Measurements from ENCODE around the gene MYCL.

Gene MYCL

GRCh38 chr1:39901714-39902459 lies at the start of gene MYCL:
Gene MYCL (minus strand): TSS chr1:39901917. CDS start chr1:39901434, 483 bp downstream.
- peak; percentile 90 to 99 for DNase-seq

GRCh38 chr1:39949891-39950290 lies 48.2 kb upstream of the MYCL start:
- DNase-seq: no peak

- no peak for DNase-seq
Measured at GRCh38 chr1:39947260-39947659, 45.5 kb upstream of the MYCL start.

GRCh38 chr1:39946216-39946615 lies 44.5 kb upstream of the MYCL start:
- no peak for DNase-seq

GRCh38 chr1:39944410-39945112 lies 42.8 kb upstream of the MYCL start:
- DNase-seq: no peak

GRCh38 chr1:39943471-39944290 lies 42.0 kb upstream of the MYCL start:
- no peak for DNase-seq

GRCh38 chr1:39940980-39941871 lies 39.5 kb upstream of the MYCL start:
- DNase-seq: no peak

- DNase-seq: no peak
Measured at GRCh38 chr1:39940253-39940652, 38.5 kb upstream of the MYCL start.

GRCh38 chr1:39938856-39939255 lies 37.1 kb upstream of the MYCL start:
- DNase-seq: no peak

GRCh38 chr1:39936724-39937491 lies 35.2 kb upstream of the MYCL start:
- DNase-seq: no peak

GRCh38 chr1:39933956-39934941 lies 32.5 kb upstream of the MYCL start:
- no peak for DNase-seq

GRCh38 chr1:39928809-39929587 lies 27.3 kb upstream of the MYCL start:
- no peak for DNase-seq

GRCh38 chr1:39927538-39927937 lies 25.8 kb upstream of the MYCL start:
- no peak for DNase-seq

GRCh38 chr1:39926820-39927219 lies 25.1 kb upstream of the MYCL start:
- DNase-seq: no peak

- no peak for DNase-seq
Measured at GRCh38 chr1:39926343-39926793, 24.7 kb upstream of the MYCL start.

GRCh38 chr1:39925721-39926342 lies 24.1 kb upstream of the MYCL start:
- no peak for DNase-seq

GRCh38 chr1:39922251-39922688 lies 20.6 kb upstream of the MYCL start:
- DNase-seq: peak in 1 of 2 experiments; percentile 25

GRCh38 chr1:39919545-39919944 lies 17.8 kb upstream of the MYCL start:
- DNase-seq: peak; percentile 73 to 95

- no peak for DNase-seq
Measured at GRCh38 chr1:39917825-39918224, 16.1 kb upstream of the MYCL start.
